Measurements from ENCODE around the gene MPL. TPM values are rescaled to one million over a fixed set of nuclear protein-coding genes. Genes with fewer than 3 reads are reported as not detected.
A peak's percentile ranks its signal among the peaks of the same experiment; 100 is the strongest.
"Not testable (repeated sequence)": the region's sequence is repeated elsewhere in the genome, so short reads cannot be mapped to it uniquely, and the experiment has no call there.

The MPL gene
- total RNA-seq, 2 donors from 2014 or later: 0.94 to 16.6 TPM

- Mint-ChIP-seq H3K27me3 (no peaks in the 10 kb centered on the region), H3K4me1 (peaks cover 35% of the 10 kb centered on the region), H3K4me3 (peak overlapping the region; percentile 98), H3K27ac (peak overlapping the region; percentile 89), H3K36me3 (ENCODE audit: low read depth) (peaks cover 9% of the 10 kb centered on the region)
- no peak for DNase-seq
- no peak for ATAC-seq
- H3K9me3 ChIP-seq (ENCODE audit: control insufficient read depth, low read length, poor library complexity, severe bottlenecking): no peaks in the 10 kb centered on the region
These were observed 31.0 kb downstream of the MPL start for GRCh38 chr1:43368646-43369020.

GRCh38 chr1:43369779-43370178 lies 32.2 kb downstream of the MPL start:
- H3K36me3 Mint-ChIP-seq (ENCODE audit: low read depth); H3K27ac Mint-ChIP-seq; H3K27me3 Mint-ChIP-seq; ATAC-seq; H3K9me3 ChIP-seq (ENCODE audit: control insufficient read depth, low read length, poor library complexity, severe bottlenecking); H3K4me3 Mint-ChIP-seq; DNase-seq: not testable (repeated sequence)
- peaks cover 32% of the 10 kb centered on the region for H3K4me1 Mint-ChIP-seq

DNA sequence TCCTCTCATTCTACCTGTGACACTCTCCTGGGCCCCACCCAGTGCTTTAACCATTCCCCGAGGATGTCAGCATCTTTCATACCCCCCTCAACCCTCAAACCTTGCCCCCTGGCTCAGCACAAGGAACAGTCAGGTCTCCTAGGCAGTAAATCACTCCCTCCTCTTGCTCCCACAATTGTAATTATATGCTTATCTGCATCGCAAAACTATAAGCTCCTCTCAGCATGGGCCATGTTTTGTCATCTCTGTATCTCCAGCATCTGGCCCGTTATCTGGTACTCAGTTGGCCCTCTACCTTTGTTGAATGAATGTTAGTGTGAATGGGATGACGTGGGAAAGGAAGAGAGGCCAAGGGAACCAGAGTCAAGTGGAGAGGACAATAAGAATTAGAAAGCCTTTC lies 32.9 kb downstream of the MPL start:
- Mint-ChIP-seq H3K36me3 (ENCODE audit: low read depth) (peaks cover 5% of the 10 kb centered on the region), H3K4me1 (peaks cover 28% of the 10 kb centered on the region), H3K27me3 (no peaks in the 10 kb centered on the region), H3K4me3 (peak overlapping the region; percentile 74), H3K27ac (no peak overlapping the region)
- H3K9me3 ChIP-seq (ENCODE audit: control insufficient read depth, low read length, poor library complexity, severe bottlenecking): no peaks in the 10 kb centered on the region
- ATAC-seq (no peak), DNase-seq (no peak)

GRCh38 chr1:43372172-43372571 lies 34.6 kb downstream of the MPL start:
- Mint-ChIP-seq H3K36me3 (ENCODE audit: low read depth) (peaks cover 2% of the 10 kb centered on the region), H3K4me1 (peaks cover 22% of the 10 kb centered on the region), H3K27ac (no peak overlapping the region), H3K27me3 (no peaks in the 10 kb centered on the region), H3K4me3 (no peak overlapping the region)
- DNase-seq (no peak), ATAC-seq (no peak)
- no peaks in the 10 kb centered on the region for H3K9me3 ChIP-seq (ENCODE audit: control insufficient read depth, low read length, poor library complexity, severe bottlenecking)

- H3K36me3 Mint-ChIP-seq (ENCODE audit: low read depth): peaks cover under 1% of the 10 kb centered on the region
- no peak overlapping the region for H3K27ac Mint-ChIP-seq
- H3K9me3 ChIP-seq (ENCODE audit: control insufficient read depth, low read length, poor library complexity, severe bottlenecking): no peaks in the 10 kb centered on the region
- ATAC-seq (no peak), DNase-seq (no peak)
- H3K4me1 Mint-ChIP-seq: peaks cover 19% of the 10 kb centered on the region
- no peak overlapping the region for H3K4me3 Mint-ChIP-seq
- no peaks in the 10 kb centered on the region for H3K27me3 Mint-ChIP-seq
These were observed 35.7 kb downstream of the MPL start for GRCh38 chr1:43373066-43373940.

- no peak for ATAC-seq
- no peaks in the 10 kb centered on the region for H3K9me3 ChIP-seq (ENCODE audit: control insufficient read depth, low read length, poor library complexity, severe bottlenecking)
- Mint-ChIP-seq H3K4me3 (no peak overlapping the region), H3K27ac (peak overlapping the region; percentile 34), H3K4me1 (peaks cover 14% of the 10 kb centered on the region), H3K27me3 (no peaks in the 10 kb centered on the region), H3K36me3 (ENCODE audit: low read depth) (peaks cover 11% of the 10 kb centered on the region)
- no peak for DNase-seq
These were observed 39.2 kb downstream of the MPL start for GRCh38 chr1:43376723-43377235.

DNA sequence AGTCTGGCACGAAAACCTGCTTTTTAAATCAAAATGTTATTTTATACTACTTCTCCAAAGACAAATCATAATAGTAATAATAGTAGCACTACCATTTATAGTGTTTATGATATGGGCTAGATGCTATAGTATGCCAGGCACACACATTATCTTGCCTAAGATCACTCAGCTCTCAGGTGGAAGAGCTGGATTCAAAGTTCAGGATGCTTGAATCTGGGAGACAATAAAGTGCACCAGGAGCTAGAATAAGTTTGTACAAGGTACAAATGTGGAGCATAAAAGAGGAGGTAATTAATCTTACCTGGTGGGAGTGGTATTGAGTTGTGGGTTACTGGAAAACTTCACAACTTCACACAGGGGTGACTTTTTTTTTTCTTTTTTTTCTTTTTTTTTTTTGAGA lies 40.2 kb downstream of the MPL start:
- H3K4me1 Mint-ChIP-seq: peaks cover 16% of the 10 kb centered on the region
- DNase-seq (no peak), ATAC-seq (no peak)
- H3K27ac Mint-ChIP-seq: no peak overlapping the region
- no peak overlapping the region for H3K4me3 Mint-ChIP-seq
- peaks cover 11% of the 10 kb centered on the region for H3K36me3 Mint-ChIP-seq (ENCODE audit: low read depth)
- no peaks in the 10 kb centered on the region for H3K9me3 ChIP-seq (ENCODE audit: control insufficient read depth, low read length, poor library complexity, severe bottlenecking)
- H3K27me3 Mint-ChIP-seq: no peaks in the 10 kb centered on the region

DNA sequence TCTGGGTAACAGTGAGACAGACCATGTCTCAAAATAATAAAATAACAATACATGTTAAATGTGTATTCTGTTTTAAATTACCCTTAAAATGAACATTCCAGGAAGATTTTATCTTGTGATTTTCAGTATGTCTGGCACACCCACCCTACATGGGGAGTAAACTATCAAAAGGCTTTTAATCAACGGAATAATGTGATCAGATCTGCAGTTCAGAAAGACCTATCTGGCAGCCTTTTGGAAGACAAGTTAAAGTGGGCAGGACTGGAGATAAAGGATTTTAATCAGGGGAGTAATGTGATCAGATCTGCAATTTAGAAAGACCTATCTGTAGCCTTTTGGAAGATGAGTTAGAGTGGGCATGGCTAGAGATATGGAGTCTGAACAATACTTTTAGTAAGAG lies 41.9 kb downstream of the MPL start:
- H3K27me3 Mint-ChIP-seq: no peaks in the 10 kb centered on the region
- ATAC-seq (no peak), DNase-seq (no peak)
- no peak overlapping the region for H3K27ac Mint-ChIP-seq
- peaks cover 11% of the 10 kb centered on the region for H3K36me3 Mint-ChIP-seq (ENCODE audit: low read depth)
- peaks cover 16% of the 10 kb centered on the region for H3K4me1 Mint-ChIP-seq
- no peaks in the 10 kb centered on the region for H3K9me3 ChIP-seq (ENCODE audit: control insufficient read depth, low read length, poor library complexity, severe bottlenecking)
- H3K4me3 Mint-ChIP-seq: no peak overlapping the region

- no peak for ATAC-seq
- no peaks in the 10 kb centered on the region for H3K9me3 ChIP-seq (ENCODE audit: control insufficient read depth, low read length, poor library complexity, severe bottlenecking)
- DNase-seq: no peak
- Mint-ChIP-seq H3K36me3 (ENCODE audit: low read depth) (peaks cover 19% of the 10 kb centered on the region), H3K4me3 (no peak overlapping the region), H3K27ac (peak overlapping the region; percentile 41), H3K4me1 (peaks cover 16% of the 10 kb centered on the region), H3K27me3 (no peaks in the 10 kb centered on the region)
These were observed 44.0 kb downstream of the MPL start for GRCh38 chr1:43381612-43382011.

DNA sequence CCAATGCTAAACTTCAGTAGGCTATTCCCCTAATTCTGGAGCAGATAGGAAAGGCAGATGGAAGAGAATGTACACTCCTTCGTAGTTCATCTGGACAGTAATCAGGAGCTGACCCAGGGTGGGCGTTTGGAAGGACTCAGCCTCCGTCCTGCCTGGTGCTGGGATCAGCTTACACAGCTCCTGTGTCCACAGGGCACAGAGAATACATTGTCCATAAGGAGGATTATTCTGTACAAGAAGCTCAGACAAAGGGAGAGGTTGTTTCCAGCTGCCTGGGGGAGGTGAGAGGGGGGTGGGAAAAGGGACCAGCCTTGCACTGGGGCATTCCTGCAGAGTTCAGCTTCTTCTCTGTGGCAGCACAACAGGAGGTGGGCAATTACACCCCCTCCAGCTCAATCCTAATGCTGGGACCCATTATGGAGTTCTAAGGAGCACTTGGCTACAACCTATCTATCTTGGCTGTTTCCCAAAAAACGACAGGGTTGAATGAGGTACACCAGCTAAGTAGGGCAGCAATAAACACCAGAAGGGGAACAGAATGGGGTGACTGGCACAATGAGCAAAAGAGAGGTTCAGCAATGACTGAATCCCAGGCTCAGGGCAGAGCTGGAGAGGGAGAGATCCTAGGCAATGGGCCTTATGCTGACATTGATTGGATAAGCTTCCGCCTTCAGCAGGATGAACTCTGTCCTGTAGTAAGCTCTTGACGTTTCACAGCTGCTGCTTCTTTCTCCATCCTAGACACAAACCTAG lies 44.6 kb downstream of the MPL start:
- no peaks in the 10 kb centered on the region for H3K9me3 ChIP-seq (ENCODE audit: control insufficient read depth, low read length, poor library complexity, severe bottlenecking)
- Mint-ChIP-seq H3K27me3 (no peaks in the 10 kb centered on the region), H3K4me1 (peaks cover 15% of the 10 kb centered on the region), H3K4me3 (no peak overlapping the region), H3K36me3 (ENCODE audit: low read depth) (peaks cover 19% of the 10 kb centered on the region), H3K27ac (peak overlapping the region; percentile 41)
- DNase-seq (no peak), ATAC-seq (no peak)

GRCh38 chr1:43383449-43383848 lies 45.8 kb downstream of the MPL start:
- ATAC-seq: no peak
- Mint-ChIP-seq H3K36me3 (ENCODE audit: low read depth) (peaks cover 19% of the 10 kb centered on the region), H3K27me3 (no peaks in the 10 kb centered on the region), H3K4me3 (no peak overlapping the region), H3K27ac (no peak overlapping the region), H3K4me1 (peaks cover 20% of the 10 kb centered on the region)
- no peak for DNase-seq
- H3K9me3 ChIP-seq (ENCODE audit: control insufficient read depth, low read length, poor library complexity, severe bottlenecking): no peaks in the 10 kb centered on the region

DNA sequence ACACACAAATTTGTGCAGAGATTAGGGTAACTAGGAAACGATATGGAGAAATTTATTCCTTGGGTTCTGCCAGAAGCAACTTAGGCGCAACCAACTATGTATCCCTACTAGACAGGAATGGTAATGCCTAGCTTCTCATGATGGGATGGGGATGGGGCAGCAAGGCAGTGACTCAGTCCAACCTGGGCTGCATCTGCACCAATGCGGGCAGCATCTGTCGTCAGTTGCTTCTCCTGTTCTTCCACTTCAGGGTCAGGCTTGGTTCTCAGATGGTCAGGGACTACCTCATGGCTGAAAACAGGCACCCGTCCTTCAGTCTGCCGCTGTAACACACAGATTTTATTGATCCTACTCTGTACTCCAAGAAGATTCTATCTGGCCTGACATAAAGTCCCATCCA lies 49.1 kb downstream of the MPL start:
- Mint-ChIP-seq H3K4me1 (peaks cover 32% of the 10 kb centered on the region), H3K27me3 (no peaks in the 10 kb centered on the region), H3K27ac (no peak overlapping the region), H3K4me3 (no peak overlapping the region), H3K36me3 (ENCODE audit: low read depth) (peaks cover 10% of the 10 kb centered on the region)
- H3K9me3 ChIP-seq (ENCODE audit: control insufficient read depth, low read length, poor library complexity, severe bottlenecking): no peaks in the 10 kb centered on the region
- ATAC-seq (no peak), DNase-seq (no peak)

GRCh38 chr1:43387976-43388599 lies 50.5 kb downstream of the MPL start:
- Mint-ChIP-seq H3K4me3 (peak overlapping the region; percentile 100), H3K36me3 (ENCODE audit: low read depth) (peaks cover 10% of the 10 kb centered on the region), H3K27me3 (no peaks in the 10 kb centered on the region), H3K27ac (peak overlapping the region; percentile 100), H3K4me1 (peaks cover 36% of the 10 kb centered on the region)
- DNase-seq: no peak
- ATAC-seq: no peak
- H3K9me3 ChIP-seq (ENCODE audit: control insufficient read depth, low read length, poor library complexity, severe bottlenecking): no peaks in the 10 kb centered on the region
